ENCODE measurements around the gene THEMIS2. TPM values are rescaled to one million over a fixed set of nuclear protein-coding genes. Genes with fewer than 3 reads are reported as not detected.
"Not testable (repeated sequence)": the region's sequence is repeated elsewhere in the genome, so short reads cannot be mapped to it uniquely, and the experiment has no call there.

Gene THEMIS2
- total and polyA plus RNA-seq, 12 donors: 2.5 to 29.3 (median 5.7) TPM

- H3K27ac ChIP-seq: no peak overlapping the region
- no peak for TF ChIP-seq CTCF (IDR thresholded peaks at IDR 0.05)
- 68 to 75% methylated on average over 12 of the region's 12 CpGs for WGBS, 2 donors
- ATAC-seq (no peak), DNase-seq (no peak)
- no peak overlapping the region for H3K4me3 ChIP-seq
- peaks cover 0 to 18% (median 6%) of the 10 kb centered on the region in 9 donors for H3K4me1 ChIP-seq
- H3K27me3 ChIP-seq: no peaks in the 10 kb centered on the region
- H3K9me3 ChIP-seq: no peaks in the 10 kb centered on the region
- peaks cover 0 to 2% (median under 1%) of the 10 kb centered on the region in 9 donors for H3K36me3 ChIP-seq
- intact Hi-C loops (cut with DNase I): loop anchor here in 6 of 10 donors (5.0 to 10.0 kb wide), 5 partner anchors 116 to 338 kb away; partner anchors contain the start of gene EYA3 (in 1 of the 6)
Measured at GRCh38 chr1:27856561-27857343, 15.6 kb upstream of the THEMIS2 start.

GRCh38 chr1:27857552-27857951, 14.8 kb upstream of the THEMIS2 start:
- not testable (repeated sequence) for ATAC-seq, DNase-seq, H3K36me3 ChIP-seq, H3K27me3 ChIP-seq, H3K9me3 ChIP-seq, H3K27ac ChIP-seq, H3K4me3 ChIP-seq
- intact Hi-C loops (cut with DNase I): loop anchor here in 6 of 10 donors (5.0 to 10.0 kb wide), 5 partner anchors 115 to 337 kb away; partner anchors contain the start of gene EYA3 (in 1 of the 6)
- H3K4me1 ChIP-seq: peaks cover 0 to 26% (median 7%) of the 10 kb centered on the region in 9 donors
- 78 to 89% methylated on average over 11 of the region's 11 CpGs for WGBS, 2 donors

- 24 to 26% methylated on average over 10 of the region's 10 CpGs for WGBS, 2 donors
- H3K27me3 ChIP-seq: no peaks in the 10 kb centered on the region
- H3K4me1 ChIP-seq: peaks cover 0 to 34% (median 7%) of the 10 kb centered on the region in 9 donors
- DNase-seq (peak; percentile 73 to 84), ATAC-seq (peak; percentile 87 to 95 (median 89))
- H3K4me3 ChIP-seq: peak overlapping the region in 1 of 10 donors; percentile 22
- TF ChIP-seq CTCF (IDR thresholded peaks at IDR 0.05): peak; percentile 76 to 99 (median 87)
- no peaks in the 10 kb centered on the region for H3K9me3 ChIP-seq
- H3K36me3 ChIP-seq: no peaks in the 10 kb centered on the region
- intact Hi-C loops (cut with DNase I): loop anchor here in 8 of 10 donors (1.0 to 10.0 kb wide), 8 partner anchors 114 to 350 kb away; partner anchors contain the start of gene EYA3 (in 1 of the 8)
- H3K27ac ChIP-seq: peak overlapping the region in 1 of 10 donors; percentile 77
Measured at GRCh38 chr1:27858072-27858948, 14.0 kb upstream of the THEMIS2 start.

GRCh38 chr1:27858949-27859576, 13.3 kb upstream of the THEMIS2 start:
- intact Hi-C loops (cut with DNase I): loop anchor here in 8 of 10 donors (1.0 to 10.0 kb wide), 8 partner anchors 113 to 350 kb away; partner anchors contain the start of gene EYA3 (in 1 of the 8)
- Histone ChIP-seq H3K4me1 (peaks cover 0 to 42% (median 8%) of the 10 kb centered on the region in 9 donors), H3K9me3 (no peaks in the 10 kb centered on the region), H3K27me3 (no peaks in the 10 kb centered on the region), H3K4me3 (no peak overlapping the region), H3K36me3 (no peaks in the 10 kb centered on the region), H3K27ac (peak overlapping the region in 1 of 10 donors; percentile 77)
- TF ChIP-seq CTCF (IDR thresholded peaks at IDR 0.05): no peak
- ATAC-seq (no peak), DNase-seq (no peak)
- 87 to 89% methylated on average over 14 of the region's 14 CpGs for WGBS, 2 donors

Measured in heart right ventricle (tissue), 16 donors.